ENCODE results near the gene SEMA3C.

DNA sequence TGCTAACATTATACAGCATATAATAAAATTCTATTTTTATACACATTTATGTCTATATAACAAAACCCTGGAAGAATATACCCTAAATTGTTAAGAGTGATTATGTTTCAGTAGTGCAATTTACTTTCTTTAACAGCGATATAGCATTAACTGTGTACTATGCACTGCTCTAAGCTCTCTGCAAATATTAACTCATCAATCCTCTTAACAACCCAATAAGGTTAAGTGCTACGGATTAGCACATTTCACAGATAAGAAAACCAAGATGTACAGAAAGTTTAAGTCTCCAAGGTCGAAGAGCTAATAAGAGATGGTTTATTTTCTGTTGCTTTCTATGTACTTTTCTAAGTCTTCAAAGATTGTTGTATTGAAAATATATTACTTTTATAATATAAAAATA is 95.8 kb downstream of the SEMA3C start:
- TF ChIP-seq, protein P1, sequence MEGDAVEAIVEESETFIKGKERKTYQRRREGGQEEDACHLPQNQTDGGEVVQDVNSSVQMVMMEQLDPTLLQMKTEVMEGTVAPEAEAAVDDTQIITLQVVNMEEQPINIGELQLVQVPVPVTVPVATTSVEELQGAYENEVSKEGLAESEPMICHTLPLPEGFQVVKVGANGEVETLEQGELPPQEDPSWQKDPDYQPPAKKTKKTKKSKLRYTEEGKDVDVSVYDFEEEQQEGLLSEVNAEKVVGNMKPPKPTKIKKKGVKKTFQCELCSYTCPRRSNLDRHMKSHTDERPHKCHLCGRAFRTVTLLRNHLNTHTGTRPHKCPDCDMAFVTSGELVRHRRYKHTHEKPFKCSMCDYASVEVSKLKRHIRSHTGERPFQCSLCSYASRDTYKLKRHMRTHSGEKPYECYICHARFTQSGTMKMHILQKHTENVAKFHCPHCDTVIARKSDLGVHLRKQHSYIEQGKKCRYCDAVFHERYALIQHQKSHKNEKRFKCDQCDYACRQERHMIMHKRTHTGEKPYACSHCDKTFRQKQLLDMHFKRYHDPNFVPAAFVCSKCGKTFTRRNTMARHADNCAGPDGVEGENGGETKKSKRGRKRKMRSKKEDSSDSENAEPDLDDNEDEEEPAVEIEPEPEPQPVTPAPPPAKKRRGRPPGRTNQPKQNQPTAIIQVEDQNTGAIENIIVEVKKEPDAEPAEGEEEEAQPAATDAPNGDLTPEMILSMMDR (IDR thresholded peaks at IDR 0.05): no peak
- TF ChIP-seq POLR2AphosphoS5 (IDR thresholded peaks at IDR 0.05) (no peak), EP300 (IDR thresholded peaks at IDR 0.05) (no peak), POLR2A (IDR thresholded peaks at IDR 0.05) (no peak)

All from upper lobe of left lung (tissue), 4 donors.